Ascending aorta (tissue), 2 donors: ENCODE data around the gene TMEM174. TPM values are rescaled to one million over a fixed set of nuclear protein-coding genes. Genes with fewer than 3 reads are reported as not detected.
"Not testable (repeated sequence)": the region's sequence is repeated elsewhere in the genome, so short reads cannot be mapped to it uniquely, and the experiment has no call there.

ENCODE experiments used
- DNase-seq, 2 donors: peaks; one replicate each; pipeline ENCODE4 v3.0.0-alpha.2; 2019; ENCODE audit warnings: low spot score in 2 of 2
- H3K27ac ChIP-seq, 2 donors: fragments of 200-600 bp; sonication (generic); one replicate each; pipeline ENCODE4 v1.5.1; 2016 to 2017; ENCODE audit warnings: mild to moderate bottlenecking in 1 of 2
- H3K27me3 ChIP-seq: fragments of 200-600 bp; sonication (generic); one replicate; pipeline ENCODE4 v1.5.1; 2017
- H3K36me3 ChIP-seq, 2 donors: fragments of 200-600 bp; sonication (generic); one replicate each; pipeline ENCODE4 v1.5.1; 2016
- H3K4me1 ChIP-seq, 2 donors: fragments of 200-600 bp; sonication (generic); one replicate each; pipeline ENCODE4 v1.5.1; 2016 to 2017; ENCODE audit warnings: mild to moderate bottlenecking in 1 of 2
- H3K4me3 ChIP-seq, 2 donors: fragments of 200-600 bp; sonication (generic); one replicate each; pipeline ENCODE4 v1.5.1; 2016 to 2017; ENCODE audit warnings: mild to moderate bottlenecking in 1 of 2
- H3K9me3 ChIP-seq, 2 donors: fragments of 200-600 bp; sonication (generic); one replicate each; pipeline ENCODE4 v1.5.1; 2016
- CTCF ChIP-seq, 3 experiments: fragments of 200-600 bp in 2 of 3; fragments of 450-650 bp in 1 of 3; sonication (generic) in 2 of 3; IDR thresholded peaks; one replicate each; pipeline ENCODE4 v1.5.1; 2016 to 2019; ENCODE audit warnings: antibody characterized with exemption in 3 of 3, mild to moderate bottlenecking in 1 of 3, moderate library complexity in 1 of 3
- intact Hi-C: fragments of 100-400 bp; cut with DNase I; formaldehyde crosslinking; loops from one replicate; pipeline ENCODE4 v1.15.1; 2023
- total RNA-seq: library from RNA; depleted of rRNA; stranded (reverse); fragments of >200 nt; gene quantifications from one replicate; pipeline ENCODE4 v1.1.0, GENCODE V29; 2016

The TMEM174 gene
- total RNA-seq, 1 donor from 2014 or later = not detected

GRCh38 chr5:73204733-73205132 lies 31.7 kb downstream of the TMEM174 start:
- H3K9me3 ChIP-seq = no peaks in the 10 kb centered on the region
- no peaks in the 10 kb centered on the region for H3K4me1 ChIP-seq
- intact Hi-C loops = loop anchor here (5.0 kb wide), 1 partner anchor 122 kb away; no protein-coding TSS in a partner anchor
- no peak for DNase-seq
- no peak overlapping the region for H3K27ac ChIP-seq
- TF ChIP-seq CTCF (IDR thresholded peaks at IDR 0.05) = no peak
- H3K36me3 ChIP-seq = no peaks in the 10 kb centered on the region
- H3K27me3 ChIP-seq = no peaks in the 10 kb centered on the region
- H3K4me3 ChIP-seq = no peak overlapping the region

GRCh38 chr5:73205305-73205704 lies 32.3 kb downstream of the TMEM174 start:
- no peak for TF ChIP-seq CTCF (IDR thresholded peaks at IDR 0.05)
- Histone ChIP-seq H3K36me3 (no peaks in the 10 kb centered on the region), H3K4me1 (no peaks in the 10 kb centered on the region), H3K27me3 (no peaks in the 10 kb centered on the region), H3K4me3 (no peak overlapping the region), H3K9me3 (no peaks in the 10 kb centered on the region), H3K27ac (no peak overlapping the region)
- DNase-seq = no peak
- intact Hi-C loops = no loop called here

- H3K36me3 ChIP-seq, H3K9me3 ChIP-seq, H3K27me3 ChIP-seq, H3K27ac ChIP-seq, intact Hi-C loops, DNase-seq, H3K4me3 ChIP-seq, H3K4me1 ChIP-seq: not testable (repeated sequence)
Observed at GRCh38 chr5:73207239-73207638, 34.2 kb downstream of the TMEM174 start.

GRCh38 chr5:73209075-73209474 lies 36.1 kb downstream of the TMEM174 start:
- H3K27me3 ChIP-seq, H3K27ac ChIP-seq, H3K9me3 ChIP-seq, H3K36me3 ChIP-seq, H3K4me1 ChIP-seq, intact Hi-C loops, DNase-seq, H3K4me3 ChIP-seq: not testable (repeated sequence)

GRCh38 chr5:73212693-73213092 lies 39.7 kb downstream of the TMEM174 start:
- DNase-seq, H3K27ac ChIP-seq, intact Hi-C loops, H3K9me3 ChIP-seq, H3K36me3 ChIP-seq, H3K4me1 ChIP-seq, H3K27me3 ChIP-seq, H3K4me3 ChIP-seq: not testable (repeated sequence)

- no peak overlapping the region for H3K4me3 ChIP-seq
- no peaks in the 10 kb centered on the region for H3K27me3 ChIP-seq
- no peak for TF ChIP-seq CTCF (IDR thresholded peaks at IDR 0.05)
- no peaks in the 10 kb centered on the region for H3K4me1 ChIP-seq
- no peak overlapping the region for H3K27ac ChIP-seq
- no peak for DNase-seq
- H3K9me3 ChIP-seq = no peaks in the 10 kb centered on the region
- intact Hi-C loops = no loop called here
- H3K36me3 ChIP-seq = no peaks in the 10 kb centered on the region
Observed at GRCh38 chr5:73213566-73213998, 40.6 kb downstream of the TMEM174 start.

- Histone ChIP-seq H3K4me1 (no peaks in the 10 kb centered on the region), H3K4me3 (no peak overlapping the region), H3K27me3 (no peaks in the 10 kb centered on the region), H3K9me3 (no peaks in the 10 kb centered on the region), H3K27ac (no peak overlapping the region), H3K36me3 (no peaks in the 10 kb centered on the region)
- DNase-seq = no peak
- TF ChIP-seq CTCF (IDR thresholded peaks at IDR 0.05) = no peak
- intact Hi-C loops = no loop called here
Observed at GRCh38 chr5:73214306-73214705, 41.3 kb downstream of the TMEM174 start.
